H1 (cell line): Measurements from ENCODE around the gene RNF166. TPM values are rescaled to one million over a fixed set of nuclear protein-coding genes. Genes with fewer than 3 reads are reported as not detected.
A peak's percentile ranks its signal among the peaks of the same experiment; 100 is the strongest.

Source experiments
- CTCF ChIA-PET: fragments of 300-600 bp; sonication (Branson Sonifier 250); formaldehyde crosslinking; loops from one replicate; lab custom pipeline; 2021; ENCODE audit not compliant: partially characterized antibody; lab: Charles Lee
- POLR2A ChIA-PET: fragments of 300-600 bp; sonication (Branson Sonifier 250); formaldehyde crosslinking; loops from one replicate; lab custom pipeline; 2021; ENCODE audit warnings: inconsistent platforms; ENCODE audit not compliant: partially characterized antibody; lab: Charles Lee
- DNase-seq, 2 experiments: peaks; one replicate each; pipeline versions ENCODE4 v3.0.0 to v3.0.0-alpha.2; 2010 to 2022; ENCODE audit warnings: low spot score in 2 of 2, low read depth in 1 of 2, mixed read lengths in 1 of 2
- FAIRE-seq: peaks from 2 replicates; lab custom pipeline; 2011; peaks lifted over from hg19 to GRCh38; lab: Jason Lieb, UNC
- H2AFZ ChIP-seq: 2 replicates; pipeline ENCODE4 v1.8.1; 2012; ENCODE audit warnings: low read length, inconsistent platforms
- H2AK5ac ChIP-seq: 2 replicates; pipeline ENCODE4 v1.6.1; 2013; ENCODE audit warnings: low read depth, low read length
- H2BK120ac ChIP-seq: replicated peaks from 2 replicates; pipeline ENCODE3; 2013; ENCODE audit warnings: low read depth, low read length, inconsistent platforms
- H2BK12ac ChIP-seq: 2 replicates; pipeline ENCODE4 v1.6.1; 2013; ENCODE audit warnings: low read depth, low read length
- H2BK15ac ChIP-seq: 2 replicates; pipeline ENCODE4 v1.6.1; 2013; ENCODE audit warnings: low read length
- H2BK20ac ChIP-seq: 2 replicates; pipeline ENCODE4 v1.6.1; 2013; ENCODE audit warnings: low read length
- H2BK5ac ChIP-seq: 2 replicates; pipeline ENCODE4 v1.6.1; 2013; ENCODE audit warnings: low read depth, low read length
- H3K14ac ChIP-seq: 2 replicates; pipeline ENCODE4 v1.6.1; 2013; ENCODE audit warnings: inconsistent platforms; ENCODE audit not compliant: insufficient read length
- H3K18ac ChIP-seq: 2 replicates; pipeline ENCODE4 v1.6.1; 2013; ENCODE audit warnings: low read length; ENCODE audit errors: extremely low read depth
- H3K23ac ChIP-seq: 2 replicates; pipeline ENCODE4 v1.6.1; 2013; ENCODE audit warnings: inconsistent platforms; ENCODE audit not compliant: insufficient read length
- H3K23me2 ChIP-seq: 2 replicates; pipeline ENCODE4 v1.6.1; 2013; ENCODE audit warnings: low read depth, low read length
- H3K27ac ChIP-seq: 2 replicates; pipeline ENCODE4 v1.6.1; 2011; ENCODE audit warnings: low read depth, low read length, inconsistent platforms
- H3K27me3 ChIP-seq, 4 experiments: replicated peaks in 1 of 4; 1 replicate in 1 of 4; 2 replicates in 3 of 4; pipeline versions ENCODE4 v1.6.1 to v1.8.1; 2011 to 2013; ENCODE audit warnings: low read length in 3 of 4, mild to moderate bottlenecking in 3 of 4, inconsistent platforms in 2 of 4, mixed read lengths in 2 of 4, moderate library complexity in 1 of 4; ENCODE audit not compliant: control insufficient read depth in 3 of 4, insufficient read depth in 3 of 4; ENCODE audit errors: extremely low read depth in 1 of 4
- H3K36me3 ChIP-seq, 4 experiments: 2 replicates each; pipeline versions ENCODE4 v1.6.1 to v1.8.1; 2011 to 2013; ENCODE audit warnings: mild to moderate bottlenecking in 4 of 4, low read length in 3 of 4, moderate library complexity in 2 of 4, control low read depth in 1 of 4, inconsistent platforms in 1 of 4; ENCODE audit not compliant: insufficient read depth in 4 of 4, control insufficient read depth in 2 of 4
- H3K4ac ChIP-seq: replicated peaks from 2 replicates; pipeline ENCODE3; 2013; ENCODE audit warnings: low read length, low read depth, mixed read lengths, inconsistent platforms; ENCODE audit not compliant: insufficient read length
- H3K4me1 ChIP-seq, 4 experiments: replicated peaks in 1 of 4; 1 replicate in 1 of 4; 2 replicates in 3 of 4; pipeline versions ENCODE4 v1.6.1 to v1.8.1; 2011 to 2013; ENCODE audit warnings: low read length in 3 of 4, inconsistent platforms in 2 of 4, mixed read lengths in 1 of 4; ENCODE audit not compliant: insufficient read depth in 4 of 4, control insufficient read depth in 3 of 4
- H3K4me2 ChIP-seq, 2 experiments: 2 replicates each; pipeline versions ENCODE4 v1.6.1 to v1.8.1; 2011 to 2013; ENCODE audit warnings: low read depth in 2 of 2, low read length in 2 of 2, control low read depth in 1 of 2, inconsistent platforms in 1 of 2, mild to moderate bottlenecking in 1 of 2; ENCODE audit not compliant: insufficient read depth in 1 of 2
- H3K4me3 ChIP-seq, 4 experiments: fragments of 200-600, 300-600 bp in 1 of 4; sonication (generic), shearing (Covaris generic), sonication (Bioruptor Twin) in 1 of 4; 2 replicates each; pipeline versions ENCODE4 v1.5.1 to v1.8.1; 2011 to 2016; ENCODE audit warnings: low read length in 4 of 4, low read depth in 3 of 4, control low read depth in 2 of 4, inconsistent platforms in 2 of 4, mild to moderate bottlenecking in 2 of 4, mixed read lengths in 1 of 4, moderate library complexity in 1 of 4; ENCODE audit not compliant: insufficient read depth in 2 of 4; ENCODE audit errors: extremely low read depth in 1 of 4
- H3K56ac ChIP-seq: replicated peaks from 2 replicates; pipeline ENCODE3; 2013; ENCODE audit warnings: low read depth, mild to moderate bottlenecking, mixed read lengths, low read length, inconsistent platforms; ENCODE audit not compliant: insufficient read length
- H3K79me1 ChIP-seq: 2 replicates; pipeline ENCODE4 v1.6.1; 2013; ENCODE audit warnings: low read depth, low read length, control low read depth
- H3K79me2 ChIP-seq, 2 experiments: 2 replicates each; pipeline versions ENCODE4 v1.6.1 to v1.8.1; 2012 to 2013; ENCODE audit warnings: low read length in 2 of 2, mild to moderate bottlenecking in 2 of 2, inconsistent platforms in 1 of 2; ENCODE audit not compliant: insufficient read depth in 2 of 2, control insufficient read depth in 1 of 2
- H3K9ac ChIP-seq, 4 experiments: replicated peaks in 1 of 4; 1 replicate in 1 of 4; 2 replicates in 3 of 4; pipeline versions ENCODE4 v1.6.1 to v1.8.1; 2011 to 2013; ENCODE audit warnings: low read depth in 3 of 4, low read length in 3 of 4, control low read depth in 2 of 4, mild to moderate bottlenecking in 2 of 4, moderate library complexity in 2 of 4, inconsistent platforms in 1 of 4; ENCODE audit errors: extremely low read depth in 1 of 4
- H3K9me3 ChIP-seq, 2 experiments: 2 replicates each; pipeline versions ENCODE4 v1.6.1 to v1.8.1; 2012 to 2013; ENCODE audit warnings: mild to moderate bottlenecking in 2 of 2, moderate library complexity in 2 of 2, control low read depth in 1 of 2, inconsistent platforms in 1 of 2, low read depth in 1 of 2, low read length in 1 of 2, mixed read lengths in 1 of 2; ENCODE audit not compliant: insufficient read depth in 2 of 2
- H4K20me1 ChIP-seq, 2 experiments: replicated peaks in 1 of 2; 2 replicates each; pipeline versions ENCODE3 to v1.8.1; 2011 to 2013; ENCODE audit warnings: inconsistent platforms in 2 of 2, low read length in 2 of 2, mild to moderate bottlenecking in 1 of 2; ENCODE audit not compliant: insufficient read depth in 2 of 2, control insufficient read depth in 1 of 2
- H4K5ac ChIP-seq: 2 replicates; pipeline ENCODE4 v1.6.1; 2013; ENCODE audit warnings: low read length, low read depth, mixed read lengths, inconsistent platforms; ENCODE audit not compliant: insufficient read length
- H4K8ac ChIP-seq: 2 replicates; pipeline ENCODE4 v1.8.0; 2013; ENCODE audit warnings: mild to moderate bottlenecking, moderate library complexity, low read length, inconsistent platforms; ENCODE audit not compliant: insufficient read depth; ENCODE audit errors: extremely low read depth
- H4K91ac ChIP-seq: replicated peaks from 2 replicates; pipeline ENCODE3; 2013; ENCODE audit warnings: low read length, mixed read lengths, inconsistent platforms; ENCODE audit not compliant: insufficient read length
- EGR1 ChIP-seq: IDR thresholded peaks from 2 replicates; pipeline ENCODE4 v1.6.1; 2011; ENCODE audit warnings: low read depth, low read length, borderline replicate concordance
- ZNF274 ChIP-seq: IDR thresholded peaks from 2 replicates; pipeline ENCODE4 v1.7.0; 2012; ENCODE audit warnings: low read length, borderline replicate concordance; ENCODE audit errors: extremely low read depth
- WGBS, 2 experiments: shearing (Covaris generic) in 1 of 2; methylation state at CpG; one replicate each; pipeline versions ENCODE4 v1.1.6 to v1.1.7; 2013 to 2015; ENCODE audit warnings: low lambda C conversion rate in 2 of 2, mixed read lengths in 2 of 2, inconsistent platforms in 1 of 2, low coverage in 1 of 2, missing lambda C conversion rate in 1 of 2; ENCODE audit not compliant: insufficient replicate concordance in 2 of 2, insufficient coverage in 1 of 2, insufficient read length in 1 of 2; ENCODE audit errors: extremely low coverage in 1 of 2, missing lambda C conversion rate in 1 of 2; 5-methylcytosine and 5-hydroxymethylcytosine counted together
- polyA plus RNA-seq, 7 experiments: library from polyadenylated mRNA; depleted of rRNA in 3 of 7; stranded (reverse) in 5 of 7; unstranded in 2 of 7; fragments of >200 nt in 5 of 7; fragments of 200-250 nt in 2 of 7; gene quantifications; 1 replicate in 5 of 7; 2 replicates in 1 of 7; 4 replicates in 1 of 7; pipeline versions ENCODE4 v1.2.1 to v1.2.3, GENCODE V29; 2011 to 2013; ENCODE audit warnings: missing spikeins in 2 of 7, mixed read lengths in 2 of 7
- total RNA-seq: library from RNA; stranded (reverse); fragmentation: NEBNext Ultra II Directional; extraction: Animal tissue kit (Norgen Biotek cat#: 25700); gene quantifications from 2 replicates; pipeline ENCODE4 v1.2.1, GENCODE V29; 2021

The RNF166 gene
- total and polyA plus RNA-seq, 2 of the 8 experiments (the other 6 are each of a cell fraction or from before 2014, with no cell fraction given): 29.8 to 31.2 TPM

GRCh38 chr16:88730632-88731607 is 24.7 kb upstream of the RNF166 start:
- H2BK5ac ChIP-seq: no peak overlapping the region
- H3K14ac ChIP-seq: no peak overlapping the region
- peak overlapping the region; percentile 25 for H4K8ac ChIP-seq
- H3K4ac ChIP-seq: no peak overlapping the region
- H3K23ac ChIP-seq: no peak overlapping the region
- H3K18ac ChIP-seq: no peak overlapping the region
- H3K79me1 ChIP-seq: no peaks in the 10 kb centered on the region
- H2BK20ac ChIP-seq: no peak overlapping the region
- CTCF ChIA-PET: interaction anchor here (1.1 kb wide), 1 partner anchor 16 kb away, joined by 5 read pairs; no protein-coding TSS in a partner anchor
- no peak overlapping the region for H4K5ac ChIP-seq
- TF ChIP-seq EGR1 (no peak), ZNF274 (no peak)
- no peak overlapping the region for H3K27ac ChIP-seq
- H3K9ac ChIP-seq: no peak overlapping the region
- H3K36me3 ChIP-seq: peaks cover 0 to 24% (median under 1%) of the 10 kb centered on the region in 4 experiments; a peak in 2 of 8 replicates
- H3K27me3 ChIP-seq: no peaks in the 10 kb centered on the region
- DNase-seq (no peak), FAIRE-seq (no peak)
- POLR2A ChIA-PET: interaction anchor here (1.2 kb wide), 1 partner anchor 10 kb away, joined by 3 read pairs; no protein-coding TSS in a partner anchor
- no peak overlapping the region for H3K56ac ChIP-seq
- no peak overlapping the region for H3K4me2 ChIP-seq
- H2BK120ac ChIP-seq: no peak overlapping the region
- no peaks in the 10 kb centered on the region for H3K23me2 ChIP-seq
- no peaks in the 10 kb centered on the region for H3K9me3 ChIP-seq
- H3K4me1 ChIP-seq: no peaks in the 10 kb centered on the region
- H2BK15ac ChIP-seq: no peak overlapping the region
- H2AK5ac ChIP-seq: no peak overlapping the region
- no peak overlapping the region for H2AFZ ChIP-seq
- H4K91ac ChIP-seq: no peak overlapping the region
- no peak overlapping the region for H2BK12ac ChIP-seq
- WGBS, 2 experiments: 91% methylated on average over 34 of the region's 34 CpGs; no CpG with 5 or more reads in 1 of the 2 experiments
- H3K79me2 ChIP-seq: no peaks in the 10 kb centered on the region
- H4K20me1 ChIP-seq: peaks cover 0 to 11% of the 10 kb centered on the region in 2 experiments
- no peak overlapping the region for H3K4me3 ChIP-seq
